Measurements from ENCODE around the gene IRF2BP2.

DNA sequence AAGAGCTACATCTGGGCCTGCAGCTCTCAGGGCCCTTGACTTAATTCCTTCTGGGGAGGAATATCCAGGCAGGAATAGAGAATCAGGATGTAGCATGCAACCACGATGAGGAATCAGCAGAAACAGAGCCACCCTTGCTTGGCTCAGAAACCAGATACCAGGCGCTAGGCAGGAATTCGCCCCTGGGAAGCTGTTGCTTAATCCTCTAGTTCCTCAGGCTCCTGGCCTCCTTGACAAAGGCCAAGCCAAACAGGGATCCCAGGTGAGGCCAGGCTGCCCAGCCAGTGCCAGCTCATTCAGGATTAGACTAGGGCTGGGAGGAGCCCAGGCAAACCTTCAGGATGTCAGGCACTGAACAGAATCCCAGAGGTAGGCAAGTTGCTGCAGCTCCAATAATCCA lies 48.2 kb upstream of the IRF2BP2 start:
- TF ChIP-seq, protein P1, sequence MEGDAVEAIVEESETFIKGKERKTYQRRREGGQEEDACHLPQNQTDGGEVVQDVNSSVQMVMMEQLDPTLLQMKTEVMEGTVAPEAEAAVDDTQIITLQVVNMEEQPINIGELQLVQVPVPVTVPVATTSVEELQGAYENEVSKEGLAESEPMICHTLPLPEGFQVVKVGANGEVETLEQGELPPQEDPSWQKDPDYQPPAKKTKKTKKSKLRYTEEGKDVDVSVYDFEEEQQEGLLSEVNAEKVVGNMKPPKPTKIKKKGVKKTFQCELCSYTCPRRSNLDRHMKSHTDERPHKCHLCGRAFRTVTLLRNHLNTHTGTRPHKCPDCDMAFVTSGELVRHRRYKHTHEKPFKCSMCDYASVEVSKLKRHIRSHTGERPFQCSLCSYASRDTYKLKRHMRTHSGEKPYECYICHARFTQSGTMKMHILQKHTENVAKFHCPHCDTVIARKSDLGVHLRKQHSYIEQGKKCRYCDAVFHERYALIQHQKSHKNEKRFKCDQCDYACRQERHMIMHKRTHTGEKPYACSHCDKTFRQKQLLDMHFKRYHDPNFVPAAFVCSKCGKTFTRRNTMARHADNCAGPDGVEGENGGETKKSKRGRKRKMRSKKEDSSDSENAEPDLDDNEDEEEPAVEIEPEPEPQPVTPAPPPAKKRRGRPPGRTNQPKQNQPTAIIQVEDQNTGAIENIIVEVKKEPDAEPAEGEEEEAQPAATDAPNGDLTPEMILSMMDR (IDR thresholded peaks at IDR 0.05): no peak
- no peak for TF ChIP-seq ZFX (IDR thresholded peaks at IDR 0.05; ENCODE audit: borderline replicate concordance)
